ENCODE measurements around the gene ST6GALNAC3. TPM values are rescaled to one million over a fixed set of nuclear protein-coding genes. Genes with fewer than 3 reads are reported as not detected.
"Not testable (repeated sequence)": the region's sequence is repeated elsewhere in the genome, so short reads cannot be mapped to it uniquely, and the experiment has no call there.

ST6GALNAC3 gene
- total RNA-seq, 2 donors from 2014 or later: 2.5 to 5.7 TPM

DNA sequence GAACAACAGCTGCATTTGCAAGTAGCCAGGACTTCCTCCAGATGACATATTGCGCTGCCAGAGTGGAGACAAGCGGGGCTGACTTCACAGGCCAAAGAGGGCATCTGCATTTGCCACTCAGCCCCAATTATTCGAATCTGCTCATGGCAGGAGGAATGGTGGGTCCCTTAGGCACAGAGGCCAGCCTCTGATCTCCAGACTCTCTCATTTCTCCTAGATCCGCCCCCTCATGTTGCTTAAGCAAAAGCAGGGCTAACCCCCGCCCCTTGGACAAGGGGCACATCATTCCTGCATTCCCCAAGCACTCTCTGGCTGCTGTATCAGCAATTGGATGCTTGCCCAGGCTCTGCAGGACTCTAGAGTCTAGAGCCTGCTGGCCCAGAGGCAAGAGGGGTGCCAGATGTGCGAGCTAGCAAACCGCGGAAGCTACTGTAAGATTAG, 262.4 kb downstream of the ST6GALNAC3 start:
- no peak overlapping the region for H3K4me3 ChIP-seq
- TF ChIP-seq CTCF (IDR thresholded peaks at IDR 0.05): no peak
- intact Hi-C loops (cut with DNase I): loop anchor here (10.0 kb wide), 4 partner anchors 182 to 798 kb away; no protein-coding TSS in a partner anchor
- no peak overlapping the region for H3K9ac ChIP-seq (ENCODE audit: low read depth in 2 of 2, low read length in 2 of 2)
- DNase-seq: peak; percentile 29
- no peaks in the 10 kb centered on the region for H3K27me3 ChIP-seq
- no peaks in the 10 kb centered on the region for H3K36me3 ChIP-seq
- H3K9me3 ChIP-seq: no peaks in the 10 kb centered on the region
- H3K4me1 ChIP-seq: no peaks in the 10 kb centered on the region
- no peak overlapping the region for H3K27ac ChIP-seq

DNA sequence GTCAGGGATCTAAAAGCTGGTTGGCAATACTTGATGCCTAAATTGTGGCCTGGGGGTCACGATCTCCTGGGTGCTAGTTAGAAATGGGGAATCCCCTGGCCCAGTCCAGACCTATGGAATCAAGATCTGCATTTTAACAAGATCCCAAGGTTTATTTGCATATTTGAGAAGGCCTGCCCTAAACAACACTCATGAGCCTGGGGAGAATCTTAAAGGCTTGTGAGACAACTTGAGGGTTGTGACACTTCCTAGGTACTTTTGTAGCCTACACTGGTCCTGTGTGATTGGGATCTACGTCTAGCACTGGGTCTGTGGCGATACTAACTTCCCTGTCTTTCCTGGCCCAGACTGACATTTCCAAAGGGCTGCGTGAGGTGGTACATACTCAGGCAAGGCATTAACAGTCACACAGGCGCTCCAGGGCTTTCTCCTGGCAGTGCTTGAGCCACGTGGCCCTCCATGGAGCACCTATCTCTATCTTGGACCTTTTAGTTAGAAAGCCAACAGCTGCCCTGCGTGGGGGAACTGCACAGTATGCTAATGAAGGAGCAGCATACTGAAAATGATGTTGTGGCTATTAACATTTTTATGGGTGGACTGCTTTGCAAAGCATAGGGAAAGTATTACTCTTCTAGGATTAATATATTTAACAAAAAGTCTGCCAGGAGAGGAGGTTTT, 263.1 kb downstream of the ST6GALNAC3 start:
- H3K4me3 ChIP-seq: no peak overlapping the region
- H3K36me3 ChIP-seq: no peaks in the 10 kb centered on the region
- H3K9ac ChIP-seq (ENCODE audit: low read depth in 2 of 2, low read length in 2 of 2): no peak overlapping the region
- intact Hi-C loops (cut with DNase I): loop anchor here (10.0 kb wide), 4 partner anchors 183 to 797 kb away; no protein-coding TSS in a partner anchor
- H3K27ac ChIP-seq: no peak overlapping the region
- H3K27me3 ChIP-seq: no peaks in the 10 kb centered on the region
- H3K9me3 ChIP-seq: no peaks in the 10 kb centered on the region
- H3K4me1 ChIP-seq: no peaks in the 10 kb centered on the region
- TF ChIP-seq CTCF (IDR thresholded peaks at IDR 0.05): no peak
- DNase-seq: no peak

DNA sequence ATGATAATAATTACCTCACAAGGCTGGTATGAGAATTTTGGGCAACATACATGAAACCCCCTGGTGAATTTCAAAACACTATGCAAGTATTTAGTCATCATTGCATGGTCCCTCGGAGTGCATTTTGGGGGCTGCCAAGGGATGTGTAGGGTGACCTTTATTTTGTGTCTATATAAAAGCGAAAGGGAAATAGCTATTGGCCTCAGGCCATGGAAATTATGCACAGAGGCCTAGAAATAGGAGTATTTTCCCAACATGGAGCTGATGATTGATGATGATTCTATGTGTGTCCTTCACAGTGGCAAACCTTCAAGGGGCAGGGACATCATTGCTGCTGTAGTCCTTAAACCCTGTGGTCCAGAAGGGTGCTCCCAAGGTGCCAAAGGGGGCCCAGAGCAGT, 265.5 kb downstream of the ST6GALNAC3 start:
- TF ChIP-seq CTCF (IDR thresholded peaks at IDR 0.05): no peak
- H3K9me3 ChIP-seq: no peaks in the 10 kb centered on the region
- H3K4me3 ChIP-seq: no peak overlapping the region
- no peaks in the 10 kb centered on the region for H3K36me3 ChIP-seq
- H3K27me3 ChIP-seq: no peaks in the 10 kb centered on the region
- intact Hi-C loops (cut with DNase I): no loop called here
- H3K9ac ChIP-seq (ENCODE audit: low read depth in 2 of 2, low read length in 2 of 2): no peak overlapping the region
- no peak for DNase-seq
- no peaks in the 10 kb centered on the region for H3K4me1 ChIP-seq
- no peak overlapping the region for H3K27ac ChIP-seq

DNA sequence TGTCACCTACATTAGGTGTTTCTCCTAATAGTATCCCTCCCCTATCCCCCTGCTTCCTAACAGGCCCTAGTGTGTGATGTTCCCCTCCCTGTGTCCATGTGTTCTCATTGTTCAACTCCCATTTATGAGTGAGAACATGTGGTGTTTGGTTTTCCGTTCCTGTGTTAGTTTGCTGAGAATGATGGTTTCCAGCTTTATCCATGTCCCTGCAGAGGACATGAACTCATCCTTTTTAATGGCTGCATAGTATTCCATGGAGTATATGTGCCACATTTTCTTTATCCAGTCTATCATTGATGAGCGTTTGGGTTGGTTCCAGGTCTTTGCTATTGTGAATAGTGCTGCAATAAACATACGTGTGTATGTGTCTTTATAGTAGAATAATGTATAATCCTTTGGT, 267.3 kb downstream of the ST6GALNAC3 start:
- H3K4me1 ChIP-seq; DNase-seq; intact Hi-C loops (cut with DNase I); H3K4me3 ChIP-seq; H3K36me3 ChIP-seq; H3K9me3 ChIP-seq; H3K27ac ChIP-seq; H3K27me3 ChIP-seq; H3K9ac ChIP-seq (ENCODE audit: low read depth in 2 of 2, low read length in 2 of 2): not testable (repeated sequence)

GRCh38 chr1:76343356-76343755, 268.8 kb downstream of the ST6GALNAC3 start:
- no peak overlapping the region for H3K4me3 ChIP-seq
- no peak for TF ChIP-seq CTCF (IDR thresholded peaks at IDR 0.05)
- no peaks in the 10 kb centered on the region for H3K36me3 ChIP-seq
- intact Hi-C loops (cut with DNase I): no loop called here
- H3K27ac ChIP-seq: no peak overlapping the region
- H3K9me3 ChIP-seq: no peaks in the 10 kb centered on the region
- no peaks in the 10 kb centered on the region for H3K27me3 ChIP-seq
- no peaks in the 10 kb centered on the region for H3K4me1 ChIP-seq
- DNase-seq: no peak
- H3K9ac ChIP-seq (ENCODE audit: low read depth in 2 of 2, low read length in 2 of 2): no peak overlapping the region

GRCh38 chr1:76351655-76352054, 277.1 kb downstream of the ST6GALNAC3 start:
- intact Hi-C loops (cut with DNase I): no loop called here
- H3K9ac ChIP-seq (ENCODE audit: low read depth in 2 of 2, low read length in 2 of 2): no peak overlapping the region
- no peaks in the 10 kb centered on the region for H3K36me3 ChIP-seq
- no peak overlapping the region for H3K4me3 ChIP-seq
- H3K27me3 ChIP-seq: no peaks in the 10 kb centered on the region
- TF ChIP-seq CTCF (IDR thresholded peaks at IDR 0.05): no peak
- H3K4me1 ChIP-seq: no peaks in the 10 kb centered on the region
- no peaks in the 10 kb centered on the region for H3K9me3 ChIP-seq
- no peak overlapping the region for H3K27ac ChIP-seq
- no peak for DNase-seq

Measured in colonic mucosa (tissue), 4 donors.